ENCODE measurements around the gene EML4.

The EML4 gene

GRCh38 chr2:42225573-42225972 lies 56.4 kb downstream of the EML4 start:
- DNase-seq (ENCODE audit: insufficient read length, low spot score) (no peak), FAIRE-seq (no peak)
- TF ChIP-seq CTCF (IDR thresholded peaks at IDR 0.05; ENCODE audit: insufficient read depth, missing control alignments): no peak

- FAIRE-seq: no peak
- TF ChIP-seq CTCF (IDR thresholded peaks at IDR 0.05; ENCODE audit: insufficient read depth, missing control alignments): no peak
- DNase-seq (ENCODE audit: insufficient read length, low spot score): no peak
Observed at GRCh38 chr2:42227491-42227890, 58.3 kb downstream of the EML4 start.

GRCh38 chr2:42228101-42228500 lies 58.9 kb downstream of the EML4 start:
- DNase-seq (ENCODE audit: insufficient read length, low spot score) (no peak), FAIRE-seq (no peak)
- no peak for TF ChIP-seq CTCF (IDR thresholded peaks at IDR 0.05; ENCODE audit: insufficient read depth, missing control alignments)

GRCh38 chr2:42229949-42230348 lies 60.8 kb downstream of the EML4 start:
- TF ChIP-seq CTCF (IDR thresholded peaks at IDR 0.05; ENCODE audit: insufficient read depth, missing control alignments): no peak
- no peak for DNase-seq (ENCODE audit: insufficient read length, low spot score)
- FAIRE-seq: no peak

GRCh38 chr2:42230891-42231290 lies 61.7 kb downstream of the EML4 start:
- no peak for TF ChIP-seq CTCF (IDR thresholded peaks at IDR 0.05; ENCODE audit: insufficient read depth, missing control alignments)
- FAIRE-seq (no peak), DNase-seq (ENCODE audit: insufficient read length, low spot score) (no peak)

- FAIRE-seq (no peak), DNase-seq (ENCODE audit: insufficient read length, low spot score) (no peak)
- no peak for TF ChIP-seq CTCF (IDR thresholded peaks at IDR 0.05; ENCODE audit: insufficient read depth, missing control alignments)
Observed at GRCh38 chr2:42232024-42232423, 62.9 kb downstream of the EML4 start.

GRCh38 chr2:42233976-42234441 lies 64.9 kb downstream of the EML4 start:
- DNase-seq (ENCODE audit: insufficient read length, low spot score) (no peak), FAIRE-seq (no peak)
- TF ChIP-seq CTCF (IDR thresholded peaks at IDR 0.05; ENCODE audit: insufficient read depth, missing control alignments): no peak
